Measurements from ENCODE around the gene MED12. TPM values are rescaled to one million over a fixed set of nuclear protein-coding genes. Genes with fewer than 3 reads are reported as not detected.
"Not testable (repeated sequence)": the region's sequence is repeated elsewhere in the genome, so short reads cannot be mapped to it uniquely, and the experiment has no call there.

Gene MED12
- total RNA-seq, 1 donor from 2014 or later: 39.3 TPM

DNA sequence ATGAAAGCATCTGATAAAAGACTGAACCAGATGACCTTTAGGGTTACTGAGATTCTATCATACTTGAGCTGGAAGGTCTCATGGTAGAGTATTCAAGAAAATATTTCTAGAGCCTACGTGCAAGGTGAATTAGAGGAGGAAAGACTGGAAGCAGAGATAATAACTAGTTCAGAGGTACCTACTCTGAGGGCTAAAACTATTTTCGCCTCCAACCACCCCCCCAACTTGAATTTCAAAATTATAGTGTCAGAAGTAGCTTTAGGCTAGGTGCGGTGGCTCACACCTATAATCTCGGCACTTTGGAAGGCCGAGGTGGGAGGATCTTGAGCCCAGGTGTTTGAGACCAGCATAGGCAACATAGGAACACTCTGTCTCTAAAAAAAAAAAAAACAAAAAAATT is 57.1 kb downstream of the MED12 start:
- no peak for DNase-seq (ENCODE audit: extremely low spot score in 2 of 2)

DNA sequence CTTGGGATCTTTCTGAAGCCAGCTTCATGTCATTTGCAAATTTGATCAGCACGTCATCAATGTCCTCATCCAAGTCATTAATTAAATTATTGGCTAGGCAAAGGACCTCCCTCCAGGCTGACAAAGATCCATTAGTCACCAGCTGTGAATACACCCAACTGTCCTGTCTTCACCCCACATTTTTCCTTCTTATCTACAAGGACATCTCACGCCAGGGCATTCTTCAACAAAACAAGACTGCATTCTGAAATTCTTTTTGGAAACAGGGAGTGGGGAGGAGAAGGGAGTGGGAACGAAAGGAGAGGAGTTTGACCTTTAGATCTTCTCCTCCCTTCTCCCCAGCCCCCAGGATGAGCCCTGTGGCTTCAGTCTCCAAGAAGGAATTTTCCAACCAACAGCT is 58.9 kb downstream of the MED12 start:
- no peak overlapping the region for H3K4me3 ChIP-seq
- no peaks in the 10 kb centered on the region for H3K9me3 ChIP-seq
- H3K27me3 ChIP-seq: no peaks in the 10 kb centered on the region
- no peak for DNase-seq (ENCODE audit: extremely low spot score in 2 of 2)
- H3K36me3 ChIP-seq: no peaks in the 10 kb centered on the region
- no peak overlapping the region for H3K27ac ChIP-seq
- TF ChIP-seq POLR2AphosphoS5 (IDR thresholded peaks at IDR 0.05; ENCODE audit: insufficient read depth in 1 of 2, low read depth in 1 of 2) (no peak), POLR2A (IDR thresholded peaks at IDR 0.05) (no peak)
- TF ChIP-seq, protein P1, sequence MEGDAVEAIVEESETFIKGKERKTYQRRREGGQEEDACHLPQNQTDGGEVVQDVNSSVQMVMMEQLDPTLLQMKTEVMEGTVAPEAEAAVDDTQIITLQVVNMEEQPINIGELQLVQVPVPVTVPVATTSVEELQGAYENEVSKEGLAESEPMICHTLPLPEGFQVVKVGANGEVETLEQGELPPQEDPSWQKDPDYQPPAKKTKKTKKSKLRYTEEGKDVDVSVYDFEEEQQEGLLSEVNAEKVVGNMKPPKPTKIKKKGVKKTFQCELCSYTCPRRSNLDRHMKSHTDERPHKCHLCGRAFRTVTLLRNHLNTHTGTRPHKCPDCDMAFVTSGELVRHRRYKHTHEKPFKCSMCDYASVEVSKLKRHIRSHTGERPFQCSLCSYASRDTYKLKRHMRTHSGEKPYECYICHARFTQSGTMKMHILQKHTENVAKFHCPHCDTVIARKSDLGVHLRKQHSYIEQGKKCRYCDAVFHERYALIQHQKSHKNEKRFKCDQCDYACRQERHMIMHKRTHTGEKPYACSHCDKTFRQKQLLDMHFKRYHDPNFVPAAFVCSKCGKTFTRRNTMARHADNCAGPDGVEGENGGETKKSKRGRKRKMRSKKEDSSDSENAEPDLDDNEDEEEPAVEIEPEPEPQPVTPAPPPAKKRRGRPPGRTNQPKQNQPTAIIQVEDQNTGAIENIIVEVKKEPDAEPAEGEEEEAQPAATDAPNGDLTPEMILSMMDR (IDR thresholded peaks at IDR 0.05): no peak
- intact Hi-C loops (cut with DNase I): loop anchor here (10.0 kb wide), 1 partner anchor 113 kb away; the partner anchor contains the start of gene SNX12
- H3K4me1 ChIP-seq: no peaks in the 10 kb centered on the region

More for the DNA sequence above, 57.1 kb downstream of the MED12 start:
- H3K27me3 ChIP-seq: no peaks in the 10 kb centered on the region
- TF ChIP-seq POLR2AphosphoS5 (IDR thresholded peaks at IDR 0.05; ENCODE audit: insufficient read depth in 1 of 2, low read depth in 1 of 2) (no peak), POLR2A (IDR thresholded peaks at IDR 0.05) (no peak)
- TF ChIP-seq, protein P1 (IDR thresholded peaks at IDR 0.05): no peak
- H3K27ac ChIP-seq: no peak overlapping the region
- intact Hi-C loops (cut with DNase I): loop anchor here (10.0 kb wide), 1 partner anchor 111 kb away; the partner anchor contains the start of gene SNX12
- H3K9me3 ChIP-seq: no peaks in the 10 kb centered on the region
- H3K4me3 ChIP-seq: no peak overlapping the region
- no peaks in the 10 kb centered on the region for H3K36me3 ChIP-seq
- no peaks in the 10 kb centered on the region for H3K4me1 ChIP-seq

DNA sequence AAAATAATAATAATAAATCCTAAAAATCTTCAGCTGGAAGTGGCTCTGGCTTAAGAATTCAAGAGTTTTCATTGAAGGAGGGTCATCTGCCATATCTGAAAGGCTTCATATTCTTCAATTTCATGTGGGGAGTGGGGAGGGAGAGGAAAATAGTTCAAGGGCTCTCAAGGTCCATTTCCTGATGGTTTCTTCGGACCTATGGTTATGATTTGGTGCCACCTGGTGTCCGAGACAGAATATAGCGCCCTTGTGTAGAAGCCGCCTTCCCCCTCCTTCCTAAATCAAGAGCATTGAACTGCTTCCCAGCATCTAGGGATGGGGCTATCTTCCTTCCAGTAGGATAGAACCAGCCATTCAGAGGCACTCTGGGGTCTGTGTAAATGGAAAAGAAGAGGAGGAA is 60.5 kb downstream of the MED12 start:
- Histone ChIP-seq H3K36me3 (no peaks in the 10 kb centered on the region), H3K9me3 (no peaks in the 10 kb centered on the region), H3K27me3 (no peaks in the 10 kb centered on the region), H3K4me3 (no peak overlapping the region), H3K4me1 (no peaks in the 10 kb centered on the region), H3K27ac (no peak overlapping the region)
- TF ChIP-seq POLR2A (IDR thresholded peaks at IDR 0.05): no peak
- TF ChIP-seq, protein P1 (IDR thresholded peaks at IDR 0.05): peak; percentile 44 to 68 (median 61)
- no peak for DNase-seq (ENCODE audit: extremely low spot score in 2 of 2)
- intact Hi-C loops (cut with DNase I): loop anchor here (10.0 kb wide), 1 partner anchor 114 kb away; the partner anchor contains the start of gene SNX12

DNA sequence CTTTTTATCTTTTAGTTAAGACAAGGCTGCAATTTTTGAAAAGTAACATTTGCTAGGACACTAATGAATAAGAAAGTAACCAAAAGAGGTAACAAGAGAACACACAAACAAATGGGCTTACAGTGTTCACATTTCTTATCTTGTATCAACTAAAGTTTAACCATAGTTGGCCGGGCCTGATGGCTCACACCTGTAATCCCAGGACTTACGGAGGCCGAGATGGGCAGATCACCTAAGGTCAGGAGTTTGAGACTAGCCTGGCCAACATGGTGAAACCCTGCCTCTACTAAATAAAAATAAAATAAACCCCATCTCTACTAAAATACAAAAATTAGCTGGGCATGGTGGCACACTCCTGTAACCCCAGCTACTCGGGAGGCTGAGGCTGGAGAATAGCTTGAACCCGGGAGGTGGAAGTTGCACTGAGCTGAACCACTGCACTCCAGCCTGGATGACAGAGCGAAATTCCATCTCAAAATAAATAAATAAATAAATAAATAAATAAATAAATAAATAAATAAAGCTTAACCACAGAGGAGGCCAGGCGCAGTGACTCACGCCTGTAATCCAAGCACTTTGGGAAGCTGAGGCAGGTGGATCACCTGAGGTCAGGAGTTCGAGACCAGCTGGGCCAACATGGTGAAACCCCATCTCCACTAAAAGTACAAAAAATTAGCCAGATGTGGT is 62.3 kb downstream of the MED12 start:
- H3K4me3 ChIP-seq; H3K4me1 ChIP-seq; H3K27ac ChIP-seq; DNase-seq (ENCODE audit: extremely low spot score in 2 of 2); H3K9me3 ChIP-seq; H3K27me3 ChIP-seq; intact Hi-C loops (cut with DNase I); H3K36me3 ChIP-seq: not testable (repeated sequence)

DNA sequence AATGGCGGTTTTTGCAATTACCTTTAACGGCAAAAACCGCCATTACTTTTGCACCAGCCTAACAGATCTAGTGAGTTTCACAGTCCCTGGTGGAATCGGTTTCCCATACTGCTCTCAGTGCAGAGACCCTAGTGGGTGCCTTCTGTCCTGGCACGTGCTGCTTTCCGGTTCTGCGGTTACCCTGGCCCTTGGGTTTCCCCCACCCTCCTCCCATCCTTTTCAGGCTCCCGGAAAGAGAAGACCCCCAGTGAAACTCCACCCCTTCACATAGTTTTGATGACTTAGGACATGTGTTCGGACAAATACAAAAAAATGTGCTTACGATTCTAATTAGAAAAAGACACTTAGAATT is 63.1 kb downstream of the MED12 start:
- Histone ChIP-seq H3K27me3 (no peaks in the 10 kb centered on the region), H3K9me3 (no peaks in the 10 kb centered on the region), H3K4me3 (peak overlapping the region; percentile 38 to 43), H3K27ac (peak overlapping the region; percentile 79), H3K4me1 (no peaks in the 10 kb centered on the region), H3K36me3 (no peaks in the 10 kb centered on the region)
- TF ChIP-seq POLR2A (IDR thresholded peaks at IDR 0.05): no peak
- no peak for TF ChIP-seq POLR2AphosphoS5 (IDR thresholded peaks at IDR 0.05; ENCODE audit: insufficient read depth in 1 of 2, low read depth in 1 of 2)
- TF ChIP-seq, protein P1 (IDR thresholded peaks at IDR 0.05): no peak
- DNase-seq (ENCODE audit: extremely low spot score in 2 of 2): no peak
- intact Hi-C loops (cut with DNase I): no loop called here
